HUES48 (cell line): ENCODE results near the gene DDX39A.
"Not testable (repeated sequence)": the region's sequence is repeated elsewhere in the genome, so short reads cannot be mapped to it uniquely, and the experiment has no call there.

Source experiments
- H3K27ac ChIP-seq: one replicate; pipeline ENCODE4 v1.7.0; 2013; ENCODE audit warnings: low read depth, low read length, inconsistent platforms
- H3K27me3 ChIP-seq: 2 replicates; pipeline ENCODE4 v1.6.1; 2013; ENCODE audit warnings: mild to moderate bottlenecking, low read length; ENCODE audit not compliant: control insufficient read depth, insufficient read depth
- H3K36me3 ChIP-seq: 2 replicates; pipeline ENCODE4 v1.6.1; 2013; ENCODE audit warnings: low read length; ENCODE audit not compliant: control insufficient read depth, insufficient read depth
- H3K4me1 ChIP-seq: 2 replicates; pipeline ENCODE4 v1.6.1; 2013; ENCODE audit warnings: mild to moderate bottlenecking, low read length; ENCODE audit not compliant: control insufficient read depth, insufficient read depth
- H3K4me3 ChIP-seq: 2 replicates; pipeline ENCODE4 v1.5.1; 2013; ENCODE audit warnings: mild to moderate bottlenecking, low read depth, low read length
- H3K9ac ChIP-seq: 2 replicates; pipeline ENCODE4 v1.6.1; 2013; ENCODE audit warnings: mild to moderate bottlenecking, low read depth, low read length, moderate library complexity
- H3K9me3 ChIP-seq: 2 replicates; pipeline ENCODE4 v1.6.1; 2013; ENCODE audit warnings: low read length; ENCODE audit not compliant: control insufficient read depth, insufficient read depth

The DDX39A gene

GRCh38 chr19:14377883-14378328, 41.2 kb downstream of the DDX39A start:
- Histone ChIP-seq H3K27ac (peak overlapping the region; percentile 8), H3K27me3 (no peaks in the 10 kb centered on the region), H3K4me3 (no peak overlapping the region), H3K9me3 (no peaks in the 10 kb centered on the region), H3K36me3 (no peaks in the 10 kb centered on the region), H3K9ac (no peak overlapping the region), H3K4me1 (peaks cover 16% of the 10 kb centered on the region; the same call in 1 of the 2 replicates)

DNA sequence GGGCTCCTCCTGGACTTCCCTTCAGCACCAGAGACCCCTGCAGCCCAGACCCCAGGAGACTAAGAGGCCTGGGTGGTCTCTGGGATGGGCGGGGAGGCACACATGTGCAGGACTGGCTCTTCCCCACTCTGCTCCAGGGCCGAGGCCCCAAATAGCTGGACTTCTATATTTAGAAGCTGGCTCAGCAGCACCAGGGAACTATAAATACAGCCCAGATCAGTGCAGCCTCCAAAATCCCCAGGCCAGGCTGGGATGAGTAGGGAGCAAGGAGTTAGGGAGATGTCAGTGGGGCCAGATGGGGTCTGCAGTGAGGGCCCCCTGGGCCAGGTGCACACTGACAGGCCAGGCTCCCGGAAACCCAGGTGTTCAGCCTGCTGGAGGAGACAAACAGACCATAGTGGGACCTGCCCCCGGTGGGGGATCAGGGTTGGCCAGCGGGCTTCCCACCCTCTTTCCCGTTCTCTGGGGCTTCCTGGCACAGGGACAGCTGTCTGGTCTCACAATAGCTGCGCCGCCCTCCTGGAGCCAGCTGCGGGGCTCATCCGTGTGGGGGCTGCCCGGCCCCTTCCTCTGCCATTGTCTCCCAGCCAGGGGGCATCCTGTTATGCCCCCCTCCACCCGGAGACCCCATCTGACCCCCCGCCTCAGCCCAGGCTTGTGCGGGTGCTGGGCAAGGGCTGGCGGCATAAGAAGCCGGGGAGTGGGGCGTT, 43.4 kb downstream of the DDX39A start:
- no peaks in the 10 kb centered on the region for H3K27me3 ChIP-seq
- peaks cover 3% of the 10 kb centered on the region; the same call in 1 of the 2 replicates for H3K4me1 ChIP-seq
- no peak overlapping the region for H3K27ac ChIP-seq
- H3K36me3 ChIP-seq: no peaks in the 10 kb centered on the region
- no peak overlapping the region for H3K4me3 ChIP-seq
- no peaks in the 10 kb centered on the region for H3K9me3 ChIP-seq
- H3K9ac ChIP-seq: no peak overlapping the region

DNA sequence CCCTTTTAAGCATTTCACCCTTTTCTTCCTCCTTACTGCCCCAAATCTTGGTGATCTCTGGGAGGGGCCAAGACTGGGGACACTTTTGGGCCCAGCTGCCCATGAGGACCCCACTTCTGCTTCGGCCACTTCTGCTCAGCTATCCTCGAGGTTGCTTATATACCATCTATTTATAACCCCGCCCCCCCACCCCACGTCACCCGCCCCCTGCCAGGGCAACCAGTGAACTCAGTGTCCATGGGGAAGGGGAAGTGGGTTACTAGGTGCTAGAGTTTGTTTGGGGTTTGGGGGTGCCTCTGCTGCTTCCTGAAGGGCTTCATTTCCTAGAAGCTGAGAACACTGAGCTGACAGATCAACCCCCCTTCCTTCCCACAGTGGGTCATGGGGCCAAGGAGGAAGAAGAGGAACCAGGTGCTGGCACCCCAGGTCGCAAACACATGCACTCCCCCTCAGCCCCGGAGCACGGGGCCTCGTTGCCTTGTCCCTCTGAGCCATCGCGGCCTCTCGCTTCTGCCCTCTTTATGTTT, 44.0 kb downstream of the DDX39A start:
- Histone ChIP-seq H3K9ac (no peak overlapping the region), H3K27ac (no peak overlapping the region)

DNA sequence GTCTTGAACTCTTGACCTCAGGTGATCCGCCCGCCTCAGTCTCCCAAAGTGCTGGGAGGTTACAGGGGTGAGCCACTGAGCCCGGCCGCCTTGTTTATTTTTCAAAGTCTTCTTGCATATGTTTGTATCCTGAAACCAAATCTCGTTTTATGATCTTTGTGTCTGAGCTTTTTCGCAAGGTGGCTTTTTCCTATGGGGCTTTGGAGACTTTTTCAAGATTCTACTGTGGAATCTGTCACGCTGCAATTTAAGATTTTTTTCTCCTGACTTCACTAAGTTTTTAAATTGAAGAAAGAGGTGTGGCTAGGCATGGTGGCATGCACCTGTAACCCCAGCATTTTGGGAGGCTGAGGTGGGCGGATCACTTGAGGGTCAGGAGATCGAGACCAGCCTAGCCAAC, 44.8 kb downstream of the DDX39A start:
- not testable (repeated sequence) for H3K27ac ChIP-seq, H3K36me3 ChIP-seq, H3K9me3 ChIP-seq, H3K27me3 ChIP-seq, H3K4me3 ChIP-seq, H3K9ac ChIP-seq, H3K4me1 ChIP-seq

More for the DNA sequence above, 44.0 kb downstream of the DDX39A start:
- Histone ChIP-seq H3K9me3 (no peaks in the 10 kb centered on the region), H3K27me3 (no peaks in the 10 kb centered on the region), H3K4me3 (no peak overlapping the region), H3K4me1 (peaks cover 3% of the 10 kb centered on the region; the same call in 1 of the 2 replicates), H3K36me3 (no peaks in the 10 kb centered on the region)

- not testable (repeated sequence) for H3K4me1 ChIP-seq
These were observed 46.6 kb downstream of the DDX39A start for GRCh38 chr19:14372384-14373077.

DNA sequence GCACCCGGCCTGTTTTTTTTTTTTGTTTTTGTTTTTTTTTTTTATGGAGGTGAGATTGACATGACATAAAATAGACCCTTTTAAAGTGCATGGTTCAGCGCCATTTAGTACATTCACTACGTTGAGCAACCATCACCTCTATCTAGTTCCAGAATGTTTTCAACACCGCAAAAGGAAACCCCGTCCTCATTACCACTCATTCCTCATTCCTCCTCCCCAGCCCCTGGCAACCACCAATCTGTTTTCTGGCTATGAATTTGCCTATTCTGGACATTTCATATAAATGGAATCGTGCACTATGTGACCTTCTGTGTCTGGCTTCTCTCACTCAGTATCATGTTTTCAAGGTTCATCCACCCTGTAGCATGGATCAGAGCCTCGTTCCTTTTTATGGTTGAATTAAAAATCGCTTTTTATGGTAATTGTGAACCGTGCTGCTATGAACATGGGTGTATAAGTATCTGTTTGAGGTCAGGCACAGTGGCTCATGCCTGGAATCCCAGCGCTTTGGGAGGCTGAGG, 47.8 kb downstream of the DDX39A start:
- no peak overlapping the region for H3K4me3 ChIP-seq

More at GRCh38 chr19:14372384-14373077, 46.6 kb downstream of the DDX39A start:
- H3K27ac ChIP-seq, H3K27me3 ChIP-seq, H3K9me3 ChIP-seq, H3K4me3 ChIP-seq, H3K36me3 ChIP-seq, H3K9ac ChIP-seq: not testable (repeated sequence)

GRCh38 chr19:14370940-14371280, 48.2 kb downstream of the DDX39A start:
- Histone ChIP-seq H3K9ac (no peak overlapping the region), H3K4me1 (no peaks in the 10 kb centered on the region; the same call in 1 of the 2 replicates), H3K9me3 (no peaks in the 10 kb centered on the region), H3K36me3 (no peaks in the 10 kb centered on the region), H3K4me3 (no peak overlapping the region), H3K27me3 (no peaks in the 10 kb centered on the region), H3K27ac (no peak overlapping the region)

More for the DNA sequence above, 47.8 kb downstream of the DDX39A start:
- no peak overlapping the region for H3K9ac ChIP-seq
- H3K9me3 ChIP-seq: no peaks in the 10 kb centered on the region
- no peaks in the 10 kb centered on the region for H3K27me3 ChIP-seq
- no peaks in the 10 kb centered on the region for H3K36me3 ChIP-seq
- H3K4me1 ChIP-seq: no peaks in the 10 kb centered on the region; the same call in 1 of the 2 replicates
- no peak overlapping the region for H3K27ac ChIP-seq

DNA sequence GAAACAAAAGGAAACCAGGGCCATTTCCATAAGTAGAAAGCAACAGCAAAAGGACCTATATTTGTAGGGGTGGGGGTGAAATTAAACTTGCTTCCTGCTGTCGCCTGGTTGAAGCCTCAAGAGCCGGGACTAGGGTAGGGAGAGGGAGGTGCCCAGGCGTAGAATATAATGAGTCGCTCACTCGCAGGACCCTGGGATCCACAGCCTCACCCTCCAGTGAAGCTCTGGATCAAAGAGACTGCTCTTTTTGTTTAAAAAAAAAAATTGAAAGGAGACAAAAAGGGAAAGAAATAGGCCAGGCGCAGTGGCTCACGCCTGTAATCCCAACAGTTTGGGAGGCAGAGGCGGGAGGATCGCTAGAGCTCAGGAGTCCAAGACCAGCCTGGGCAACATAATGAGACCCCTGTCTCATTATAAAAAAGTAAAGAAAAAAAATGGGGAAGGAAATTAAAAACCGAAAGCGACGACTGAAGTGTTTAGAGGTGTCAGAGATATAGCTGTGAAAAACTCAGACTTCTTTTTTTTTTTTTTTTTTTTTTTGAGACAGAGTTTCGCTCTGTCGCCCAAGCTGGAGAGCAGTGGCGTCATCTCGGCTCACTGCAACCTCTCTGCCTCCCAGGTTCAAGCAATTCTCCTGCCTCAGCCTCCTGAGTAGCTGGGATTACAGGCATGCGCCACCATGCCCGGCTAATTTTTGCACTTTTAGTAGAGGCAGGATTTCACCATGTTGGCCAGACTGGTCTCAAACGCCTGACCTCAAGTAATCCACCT, 48.8 kb downstream of the DDX39A start:
- Histone ChIP-seq H3K36me3 (no peaks in the 10 kb centered on the region), H3K4me3 (no peak overlapping the region), H3K27ac (no peak overlapping the region), H3K9me3 (no peaks in the 10 kb centered on the region), H3K27me3 (no peaks in the 10 kb centered on the region), H3K4me1 (no peaks in the 10 kb centered on the region), H3K9ac (no peak overlapping the region)

DNA sequence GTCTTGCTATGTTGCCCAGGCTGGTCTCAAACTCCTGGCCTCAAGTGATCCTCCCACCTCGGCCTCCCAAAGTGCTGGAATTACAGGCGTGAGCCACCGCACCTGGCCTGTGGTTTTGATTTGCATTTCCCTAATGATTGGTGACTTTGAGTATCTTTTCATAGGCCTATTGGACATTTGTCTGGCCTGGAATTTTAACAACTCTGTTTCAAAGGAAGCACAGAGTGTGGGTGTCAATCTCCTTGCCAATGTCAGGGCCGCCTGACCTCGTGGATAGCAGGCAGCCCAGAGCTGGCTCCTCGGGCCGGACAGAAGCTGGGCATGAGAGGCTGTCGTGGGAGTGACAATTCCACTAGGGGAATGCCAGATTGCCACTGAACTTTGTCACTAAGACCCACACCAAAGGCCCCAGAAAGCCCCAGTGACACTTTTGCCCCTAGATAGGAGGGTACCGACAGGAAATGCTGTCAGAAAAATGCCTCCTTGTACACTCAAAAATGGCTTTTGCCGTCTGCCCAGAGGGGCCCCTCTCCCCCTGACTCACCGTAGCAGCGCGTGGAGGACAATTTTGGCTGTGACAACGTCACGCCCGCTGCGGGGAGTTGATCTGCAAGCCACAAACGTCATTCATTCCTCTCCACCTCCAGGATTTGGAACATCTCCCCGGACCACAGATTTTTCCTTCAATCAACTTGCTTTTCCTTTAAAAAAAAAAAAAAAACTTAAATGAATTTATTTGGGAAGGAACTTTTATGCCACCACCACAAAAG, 49.6 kb downstream of the DDX39A start:
- Histone ChIP-seq H3K27ac (no peak overlapping the region), H3K9ac (no peak overlapping the region)

GRCh38 chr19:14368011-14368513, 51.1 kb downstream of the DDX39A start:
- H3K27me3 ChIP-seq: no peaks in the 10 kb centered on the region
- no peaks in the 10 kb centered on the region for H3K9me3 ChIP-seq
- no peaks in the 10 kb centered on the region for H3K36me3 ChIP-seq
- no peak overlapping the region for H3K27ac ChIP-seq
- H3K9ac ChIP-seq: no peak overlapping the region
- no peak overlapping the region for H3K4me3 ChIP-seq
- no peaks in the 10 kb centered on the region for H3K4me1 ChIP-seq

More for the DNA sequence above, 49.6 kb downstream of the DDX39A start:
- no peak overlapping the region for H3K4me3 ChIP-seq
- no peaks in the 10 kb centered on the region for H3K36me3 ChIP-seq
- H3K27me3 ChIP-seq: no peaks in the 10 kb centered on the region
- no peaks in the 10 kb centered on the region for H3K4me1 ChIP-seq
- H3K9me3 ChIP-seq: no peaks in the 10 kb centered on the region
